HCT116 (cell line): ENCODE measurements around the gene CDH4. TPM values are rescaled to one million over a fixed set of nuclear protein-coding genes. Genes with fewer than 3 reads are reported as not detected.

Experiments used
- ATAC-seq: fragments of 200-7000 bp; cut with Tn5 transposase; 2 replicates; pipeline ENCODE4 v1.9.1; 2020; ENCODE audit warnings: mild to moderate bottlenecking, moderate library complexity
- BruUV-seq: library from RNA; stranded (reverse); fragments of 400-500 nt; replicated peaks from 2 replicates; lab custom pipeline; 2021; lab: Mats Ljungman, UMichigan
- CTCF ChIA-PET: fragments of 300-600 bp; sonication (Branson Sonifier 250); formaldehyde crosslinking; loops from one replicate; lab custom pipeline; 2021; ENCODE audit warnings: antibody characterized with exemption; lab: Charles Lee
- POLR2A ChIA-PET: fragments of 300-600, 350-600 bp; sonication (Branson Sonifier 250); formaldehyde crosslinking; loops from one replicate; lab custom pipeline; 2021; ENCODE audit warnings: antibody characterized with exemption; lab: Charles Lee
- RAD21 ChIA-PET, 2 experiments: fragments of 300-600 bp; sonication (Branson Sonifier 250); formaldehyde crosslinking; loops; one replicate each; lab custom pipeline; 2023; ENCODE audit warnings: low total read pairs in 2 of 2; ENCODE audit not compliant: uncharacterized antibody in 2 of 2, unreplicated experiment in 2 of 2, low non-redundant PET in 1 of 2; lab: Charles Lee
- DNase-seq: peaks from one replicate; pipeline ENCODE4 v3.0.0-alpha.2; 2010; ENCODE audit warnings: low read depth, low spot score
- H2AFZ ChIP-seq: fragments of 200-600 bp; shearing (Covaris generic), sonication (generic); 2 replicates; pipeline ENCODE4 v1.6.1; 2017; ENCODE audit warnings: low read depth, mixed run types, mixed read lengths, antibody characterized with exemption, low read length; ENCODE audit not compliant: poor library complexity, severe bottlenecking
- H3K27ac ChIP-seq: 2 replicates; pipeline ENCODE4 v1.5.1; 2012; ENCODE audit warnings: low read depth, low read length
- H3K27me3 ChIP-seq: fragments of 200-600 bp; sonication (generic); 2 replicates; pipeline ENCODE4 v1.6.1; 2016; ENCODE audit warnings: mixed run types, low read length, mixed read lengths; ENCODE audit not compliant: insufficient read depth
- H3K36me3 ChIP-seq, 2 experiments: fragments of 200-500 bp in 1 of 2; fragments of 200-600 bp in 1 of 2; sonication (Bioruptor generic) in 1 of 2; sonication (generic) in 1 of 2; 2 replicates each; pipeline versions ENCODE4 v1.5.1 to v1.6.1; 2014 to 2016; ENCODE audit warnings: low read length in 2 of 2, inconsistent platforms in 1 of 2, mixed read lengths in 1 of 2, mixed run types in 1 of 2; ENCODE audit not compliant: insufficient read depth in 2 of 2, control insufficient read depth in 1 of 2
- H3K4me1 ChIP-seq, 2 experiments: fragments of 200-600 bp in 1 of 2; sonication (generic) in 1 of 2; 2 replicates each; pipeline versions ENCODE4 v1.5.1 to v1.6.1; 2012 to 2017; ENCODE audit warnings: low read length in 2 of 2, inconsistent platforms in 1 of 2, mild to moderate bottlenecking in 1 of 2, mixed read lengths in 1 of 2, mixed run types in 1 of 2, moderate library complexity in 1 of 2; ENCODE audit not compliant: insufficient read depth in 2 of 2, control insufficient read depth in 1 of 2
- H3K4me2 ChIP-seq: fragments of 200-600 bp; sonication (generic); 2 replicates; pipeline ENCODE4 v1.6.1; 2017; ENCODE audit warnings: mixed run types, low read length, mixed read lengths
- H3K4me3 ChIP-seq, 2 experiments: fragments of 200-600 bp in 1 of 2; sonication (generic) in 1 of 2; replicated peaks in 1 of 2; 2 replicates each; pipeline ENCODE4 v1.5.1; 2011 to 2016; ENCODE audit warnings: low read length in 2 of 2, control low read depth in 1 of 2, low read depth in 1 of 2, mild to moderate bottlenecking in 1 of 2, mixed read lengths in 1 of 2, mixed run types in 1 of 2
- H3K79me2 ChIP-seq: fragments of 200-600 bp; sonication (generic); 2 replicates; pipeline ENCODE4 v1.6.1; 2017; ENCODE audit warnings: mild to moderate bottlenecking, mixed run types, low read length, moderate library complexity, mixed read lengths; ENCODE audit not compliant: insufficient read depth
- H3K9ac ChIP-seq: fragments of 200-600 bp; sonication (generic); 2 replicates; pipeline ENCODE4 v1.6.1; 2016; ENCODE audit warnings: low read length, mixed read lengths
- H3K9me2 ChIP-seq: fragments of 200-600 bp; sonication (generic), shearing (Covaris generic); 2 replicates; pipeline ENCODE4 v1.6.1; 2017; ENCODE audit warnings: mixed run types, mild to moderate bottlenecking, moderate library complexity; ENCODE audit not compliant: insufficient read depth
- H3K9me3 ChIP-seq, 2 experiments: fragments of 200-500 bp in 1 of 2; fragments of 200-600 bp in 1 of 2; sonication (Bioruptor generic) in 1 of 2; sonication (generic) in 1 of 2; 2 replicates each; pipeline ENCODE4 v1.6.1; 2014 to 2017; ENCODE audit warnings: low read length in 2 of 2, mixed read lengths in 2 of 2, inconsistent platforms in 1 of 2, low read depth in 1 of 2, mild to moderate bottlenecking in 1 of 2, mixed run types in 1 of 2, moderate library complexity in 1 of 2; ENCODE audit not compliant: control insufficient read depth in 1 of 2, insufficient read depth in 1 of 2
- H4K20me1 ChIP-seq: fragments of 200-600 bp; sonication (generic), shearing (Covaris generic); 2 replicates; pipeline ENCODE4 v1.6.1; 2017; ENCODE audit warnings: mixed run types, mild to moderate bottlenecking, moderate library complexity; ENCODE audit not compliant: insufficient read depth
- ATF3 ChIP-seq: IDR thresholded peaks from 2 replicates; pipeline ENCODE4 v1.6.1; 2012
- CTCF ChIP-seq, 3 experiments: fragments of 200-600 bp in 1 of 3; sonication (generic) in 1 of 3; IDR thresholded peaks in 2 of 3; conservative IDR thresholded peaks in 1 of 3; 2 replicates each; pipeline ENCODE4 v1.5.1; 2012 to 2017; ENCODE audit warnings: low read depth in 2 of 3, low read length in 2 of 3, antibody characterized with exemption in 1 of 3, borderline replicate concordance in 1 of 3, control low read depth in 1 of 3, mild to moderate bottlenecking in 1 of 3, mixed read lengths in 1 of 3, mixed run types in 1 of 3, moderate library complexity in 1 of 3; ENCODE audit not compliant: insufficient read depth in 1 of 3
- EGR1 ChIP-seq: IDR thresholded peaks from 2 replicates; pipeline ENCODE4 v1.6.1; 2012; ENCODE audit warnings: low read depth
- ELF1 ChIP-seq: IDR thresholded peaks from 2 replicates; pipeline ENCODE4 v1.6.1; 2012; ENCODE audit warnings: low read depth, borderline replicate concordance
- EZH2 ChIP-seq: fragments of 200-600 bp; sonication (generic); IDR thresholded peaks from 2 replicates; pipeline ENCODE4 v1.6.1; 2017; ENCODE audit warnings: antibody characterized with exemption, mixed run types
- EZH2phosphoT487 ChIP-seq: fragments of 200-600 bp; IDR thresholded peaks from 2 replicates; pipeline ENCODE4 v1.6.1; 2018; ENCODE audit warnings: antibody characterized with exemption, borderline replicate concordance
- FOSL1 ChIP-seq: IDR thresholded peaks from 2 replicates; pipeline ENCODE4 v1.6.1; 2012; ENCODE audit warnings: low read depth
- POLR2A ChIP-seq: IDR thresholded peaks from 2 replicates; pipeline ENCODE4 v1.7.0; 2011; ENCODE audit warnings: borderline replicate concordance; ENCODE audit not compliant: insufficient read depth, insufficient read length; ENCODE audit errors: extremely low read depth
- POLR2AphosphoS5 ChIP-seq: IDR thresholded peaks from 2 replicates; pipeline ENCODE4 v1.6.1; 2011; ENCODE audit warnings: mild to moderate bottlenecking, low read depth, low read length, moderate library complexity
- REST ChIP-seq: IDR thresholded peaks from 2 replicates; pipeline ENCODE4 v1.6.1; 2012; ENCODE audit warnings: low read depth
- SIN3A ChIP-seq: IDR thresholded peaks from 2 replicates; pipeline ENCODE4 v1.6.1; 2012; ENCODE audit warnings: low read depth
- SP1 ChIP-seq: IDR thresholded peaks from 2 replicates; pipeline ENCODE4 v1.6.1; 2012; ENCODE audit warnings: low read depth
- SRF ChIP-seq: IDR thresholded peaks from 2 replicates; pipeline ENCODE4 v1.6.1; 2012; ENCODE audit warnings: low read depth
- ZBTB33 ChIP-seq: IDR thresholded peaks from 2 replicates; pipeline ENCODE4 v1.6.1; 2011; ENCODE audit warnings: mild to moderate bottlenecking, low read length, moderate library complexity; ENCODE audit not compliant: insufficient replicate concordance; ENCODE audit errors: extremely low read depth
- ZFX ChIP-seq: fragments of 450-650 bp; IDR thresholded peaks from 2 replicates; pipeline ENCODE4 v1.6.1; 2017
- ZNF274 ChIP-seq: fragments of 200-500 bp; sonication (Bioruptor generic); IDR thresholded peaks from 2 replicates; pipeline ENCODE4 v1.6.1; 2014; ENCODE audit warnings: mild to moderate bottlenecking, low read depth, low read length, inconsistent platforms
- intact Hi-C: fragments of 100-400 bp; cut with micrococcal nuclease; formaldehyde crosslinking; loops from 2 replicates; pipeline ENCODE4 v1.10.0; 2022
- total RNA-seq: library from RNA; stranded (reverse); gene quantifications from one replicate; pipeline ENCODE4 v1.2.1, GENCODE V29; 2021; ENCODE audit not compliant: unreplicated experiment

Gene CDH4
- total RNA-seq, 1 experiment from 2014 or later = not detected

- TF ChIP-seq ZBTB33 = no peak
- TF ChIP-seq POLR2AphosphoS5 = no peak
- no peak for TF ChIP-seq ZNF274
- TF ChIP-seq, all 23 proteins: peak for 0
These were observed 534.2 kb downstream of the CDH4 start (continued) for GRCh38 chr20:61786230-61786629.

- Histone ChIP-seq H3K4me1 (no peaks in the 10 kb centered on the region), H3K36me3 (no peaks in the 10 kb centered on the region), H3K27me3 (peaks cover 11% of the 10 kb centered on the region; the same call in 1 of the 2 replicates), H4K20me1 (no peaks in the 10 kb centered on the region), H3K4me2 (no peak overlapping the region), H3K4me3 (no peak overlapping the region), H3K79me2 (no peaks in the 10 kb centered on the region), H2AFZ (no peak overlapping the region), H3K9me3 (no peaks in the 10 kb centered on the region), H3K27ac (no peak overlapping the region), H3K9ac (no peak overlapping the region), H3K9me2 (no peaks in the 10 kb centered on the region)
- no peak for ATAC-seq
- no TSS peak for BruUV-seq
- DNase-seq = no peak
- ChIA-PET POLR2A (no interaction called here), RAD21 (no interaction called here), CTCF (no interaction called here)
- intact Hi-C loops = no loop called here
- TF ChIP-seq ZFX (no peak), EZH2 (no peak), ELF1 (no peak), SP1 (no peak), POLR2A (no peak), FOSL1 (no peak), ZBTB33 (no peak), REST (no peak), EZH2phosphoT487 (no peak), EGR1 (no peak), ATF3 (no peak), POLR2AphosphoS5 (no peak), SRF (no peak), CTCF (IDR thresholded peaks at IDR 0.05 in 2 of 3, conservative IDR thresholded peaks at IDR 0.05 in 1 of 3; ENCODE audit: borderline replicate concordance in 1 of 3, insufficient read depth in 1 of 3, low read depth in 2 of 3, low read length in 2 of 3) (no peak), SIN3A (no peak)
These were observed 536.3 kb downstream of the CDH4 start for GRCh38 chr20:61788343-61788742.
